ENCODE data around the gene CNNM4.

Gene CNNM4

DNA sequence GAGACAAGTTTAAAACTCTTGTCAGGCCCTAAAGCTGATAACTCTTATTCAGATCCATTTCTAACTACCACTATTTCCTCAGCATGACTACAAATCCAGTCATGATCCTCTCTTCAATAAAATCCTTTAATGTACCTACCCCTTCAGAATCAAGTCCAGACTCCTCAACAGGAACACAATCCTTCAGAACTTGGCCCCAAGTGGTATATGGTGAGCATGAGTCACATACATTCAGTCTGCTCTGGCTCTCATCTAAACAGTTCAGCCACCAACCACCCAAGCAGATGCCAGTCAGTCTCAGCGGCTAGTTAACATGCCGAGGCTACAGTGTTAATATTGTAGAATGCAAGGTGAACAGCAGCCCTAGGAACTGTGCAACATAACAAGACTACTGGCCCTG is 30.5 kb upstream of the CNNM4 start:
- DNase-seq (ENCODE audit: low read depth): no peak
- TF ChIP-seq, protein P1, sequence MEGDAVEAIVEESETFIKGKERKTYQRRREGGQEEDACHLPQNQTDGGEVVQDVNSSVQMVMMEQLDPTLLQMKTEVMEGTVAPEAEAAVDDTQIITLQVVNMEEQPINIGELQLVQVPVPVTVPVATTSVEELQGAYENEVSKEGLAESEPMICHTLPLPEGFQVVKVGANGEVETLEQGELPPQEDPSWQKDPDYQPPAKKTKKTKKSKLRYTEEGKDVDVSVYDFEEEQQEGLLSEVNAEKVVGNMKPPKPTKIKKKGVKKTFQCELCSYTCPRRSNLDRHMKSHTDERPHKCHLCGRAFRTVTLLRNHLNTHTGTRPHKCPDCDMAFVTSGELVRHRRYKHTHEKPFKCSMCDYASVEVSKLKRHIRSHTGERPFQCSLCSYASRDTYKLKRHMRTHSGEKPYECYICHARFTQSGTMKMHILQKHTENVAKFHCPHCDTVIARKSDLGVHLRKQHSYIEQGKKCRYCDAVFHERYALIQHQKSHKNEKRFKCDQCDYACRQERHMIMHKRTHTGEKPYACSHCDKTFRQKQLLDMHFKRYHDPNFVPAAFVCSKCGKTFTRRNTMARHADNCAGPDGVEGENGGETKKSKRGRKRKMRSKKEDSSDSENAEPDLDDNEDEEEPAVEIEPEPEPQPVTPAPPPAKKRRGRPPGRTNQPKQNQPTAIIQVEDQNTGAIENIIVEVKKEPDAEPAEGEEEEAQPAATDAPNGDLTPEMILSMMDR (IDR thresholded peaks at IDR 0.05; ENCODE audit: low read depth, low read length, missing control alignments): no peak
- H3K4me3 ChIP-seq (ENCODE audit: low read depth, low read length): no peak overlapping the region

DNA sequence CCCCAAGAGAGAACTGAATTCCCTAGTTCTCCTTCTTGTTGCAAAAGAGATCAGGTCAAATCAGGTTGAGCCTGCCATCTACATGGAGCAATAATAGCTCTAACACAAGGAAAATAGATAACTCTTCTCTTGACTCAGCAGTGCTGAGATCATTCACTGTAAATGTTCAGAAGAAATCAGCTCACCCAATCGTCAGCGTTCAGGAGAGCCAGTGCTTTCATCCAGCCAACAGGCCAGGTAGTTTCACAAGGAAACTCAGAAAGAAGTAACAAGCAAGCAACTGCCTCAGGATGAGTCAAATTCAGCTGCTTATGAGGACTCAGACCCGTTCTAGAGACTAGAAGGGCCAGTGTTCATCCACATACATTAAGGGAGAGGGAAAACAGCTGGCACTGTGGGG is 26.8 kb upstream of the CNNM4 start:
- TF ChIP-seq, protein P1 (IDR thresholded peaks at IDR 0.05; ENCODE audit: low read depth, low read length, missing control alignments): no peak
- DNase-seq (ENCODE audit: low read depth): no peak
- no peak overlapping the region for H3K4me3 ChIP-seq (ENCODE audit: low read depth, low read length)

DNA sequence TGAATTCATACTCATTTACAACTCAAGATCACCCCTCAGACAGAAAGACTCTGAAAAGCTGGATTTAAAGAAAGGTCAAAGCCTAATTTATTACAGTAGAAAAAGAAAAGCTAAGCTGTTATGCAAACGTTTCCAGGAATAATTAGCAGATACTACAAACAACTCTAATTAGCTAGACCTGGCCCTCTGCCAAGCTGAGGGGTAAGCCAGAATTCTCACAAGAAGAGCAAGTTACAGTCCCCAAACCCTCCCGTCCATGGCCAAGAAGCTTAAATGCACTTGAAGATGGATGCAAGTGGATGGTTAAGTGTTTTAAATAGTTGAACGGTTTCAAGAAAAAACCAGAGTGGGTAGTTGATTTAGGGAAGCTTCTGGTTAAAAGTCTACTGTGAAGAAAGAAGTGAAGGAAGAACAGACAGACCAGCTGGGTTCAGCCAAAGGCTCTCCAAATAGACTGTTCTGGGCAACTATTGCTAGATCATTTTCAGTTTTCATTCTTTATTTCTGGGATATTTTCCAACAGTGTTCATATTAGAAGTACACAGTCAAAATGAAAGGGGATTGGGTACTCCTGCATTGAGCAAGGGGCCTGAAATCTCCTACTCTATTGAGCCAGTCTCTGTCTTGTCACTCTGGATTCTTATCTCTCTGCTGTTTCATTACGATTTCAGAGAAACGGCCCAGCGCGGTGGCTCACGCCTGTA is 25.7 kb upstream of the CNNM4 start:
- TF ChIP-seq, protein P1 (IDR thresholded peaks at IDR 0.05; ENCODE audit: low read depth, low read length, missing control alignments): no peak
- DNase-seq (ENCODE audit: low read depth): no peak
- H3K4me3 ChIP-seq (ENCODE audit: low read depth, low read length): no peak overlapping the region

DNA sequence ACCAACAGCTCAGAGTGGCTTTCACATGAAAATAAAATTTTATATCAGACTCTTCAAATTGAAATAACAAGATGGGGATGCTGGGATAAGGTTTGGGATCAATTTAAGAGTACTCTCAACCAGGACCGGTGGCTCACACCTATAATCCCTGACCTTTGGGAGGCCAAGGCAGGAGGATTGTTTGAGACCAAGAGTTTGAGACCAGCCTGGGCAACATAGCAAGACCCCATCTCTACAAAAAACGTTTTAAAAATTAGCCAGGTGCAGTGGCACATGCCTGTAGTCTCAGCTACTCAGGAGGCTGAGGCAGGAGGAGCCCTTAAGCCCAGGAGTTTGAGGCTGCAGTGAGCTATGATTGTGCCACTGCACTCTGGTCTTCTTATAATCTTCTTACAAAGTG is 23.5 kb upstream of the CNNM4 start:
- DNase-seq (ENCODE audit: low read depth): no peak
- TF ChIP-seq, protein P1 (IDR thresholded peaks at IDR 0.05; ENCODE audit: low read depth, low read length, missing control alignments): no peak
- H3K4me3 ChIP-seq (ENCODE audit: low read depth, low read length): no peak overlapping the region

DNA sequence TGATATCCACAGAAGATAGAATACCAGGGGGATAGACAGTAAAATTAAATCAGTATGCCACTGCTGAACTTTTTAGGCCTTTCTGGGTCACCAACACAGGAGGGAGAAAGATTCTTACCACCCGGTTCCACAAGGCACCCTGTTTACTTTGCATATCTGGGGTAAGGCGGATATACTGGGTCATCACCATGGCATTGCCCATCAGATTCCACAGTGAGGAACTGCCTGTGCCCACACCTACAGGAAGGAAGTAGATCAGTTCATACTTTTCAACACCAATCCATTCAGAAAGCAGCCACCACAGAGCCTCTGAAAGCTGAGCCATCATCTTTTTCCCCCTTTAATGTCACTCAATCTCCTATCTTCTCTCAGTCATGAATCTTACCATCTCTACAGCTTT is 22.9 kb upstream of the CNNM4 start:
- no peak overlapping the region for H3K4me3 ChIP-seq (ENCODE audit: low read depth, low read length)
- no peak for DNase-seq (ENCODE audit: low read depth)
- TF ChIP-seq, protein P1 (IDR thresholded peaks at IDR 0.05; ENCODE audit: low read depth, low read length, missing control alignments): no peak

DNA sequence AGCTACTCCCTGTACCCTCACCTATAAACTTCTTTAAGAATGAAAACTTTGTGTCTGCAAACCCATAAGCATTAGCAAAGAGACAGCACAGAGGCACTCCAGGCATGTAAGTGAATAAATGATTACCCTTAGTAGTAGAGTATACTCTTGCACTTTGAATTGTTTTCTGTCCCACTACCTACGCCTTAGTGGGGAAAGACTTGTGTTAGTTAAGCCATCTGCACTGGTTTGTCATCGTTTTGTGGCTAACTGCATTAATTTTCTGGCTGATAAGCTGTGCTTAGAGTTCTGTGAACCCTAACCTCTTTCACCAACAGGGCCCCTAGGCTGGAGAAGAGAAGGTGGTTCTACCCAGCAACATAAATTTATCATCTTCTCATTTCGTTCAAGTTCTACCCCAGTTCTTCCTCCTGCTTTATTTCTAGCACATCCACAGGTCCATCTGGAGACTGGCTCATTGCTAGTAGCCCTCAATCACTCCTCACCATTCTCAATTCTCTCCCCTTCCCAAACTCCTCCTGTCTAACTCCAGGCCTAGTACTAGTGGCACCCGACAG is 21.5 kb upstream of the CNNM4 start:
- peak overlapping the region; percentile 81 for H3K4me3 ChIP-seq (ENCODE audit: low read depth, low read length)
- TF ChIP-seq, protein P1 (IDR thresholded peaks at IDR 0.05; ENCODE audit: low read depth, low read length, missing control alignments): no peak
- no peak for DNase-seq (ENCODE audit: low read depth)
